ENCODE data around the gene BIRC2.

Gene BIRC2

GRCh38 chr11:102402548-102402947 is 55.5 kb downstream of the BIRC2 start:
- no peak for DNase-seq (ENCODE audit: low read depth)

GRCh38 chr11:102405501-102405900 is 58.5 kb downstream of the BIRC2 start:
- no peak for DNase-seq (ENCODE audit: low read depth)

GRCh38 chr11:102406099-102406498 is 59.1 kb downstream of the BIRC2 start:
- DNase-seq (ENCODE audit: low read depth) = no peak

- no peak for DNase-seq (ENCODE audit: low read depth)
These were observed 60.9 kb downstream of the BIRC2 start for GRCh38 chr11:102407901-102408300.

- no peak for DNase-seq (ENCODE audit: low read depth)
These were observed 61.3 kb downstream of the BIRC2 start for GRCh38 chr11:102408339-102408738.

GRCh38 chr11:102410382-102410784 is 63.4 kb downstream of the BIRC2 start:
- no peak for DNase-seq (ENCODE audit: low read depth)

- DNase-seq (ENCODE audit: low read depth) = no peak
These were observed 64.1 kb downstream of the BIRC2 start for GRCh38 chr11:102411142-102411541.

GRCh38 chr11:102413497-102413896 is 66.5 kb downstream of the BIRC2 start:
- no peak for DNase-seq (ENCODE audit: low read depth)

- DNase-seq (ENCODE audit: low read depth) = no peak
These were observed 67.5 kb downstream of the BIRC2 start for GRCh38 chr11:102414559-102414958.

- DNase-seq (ENCODE audit: low read depth) = no peak
These were observed 68.4 kb downstream of the BIRC2 start for GRCh38 chr11:102415304-102415916.

GRCh38 chr11:102416976-102417375 is 70.0 kb downstream of the BIRC2 start:
- no peak for DNase-seq (ENCODE audit: low read depth)

- DNase-seq (ENCODE audit: low read depth) = no peak
These were observed 72.2 kb downstream of the BIRC2 start for GRCh38 chr11:102419181-102419580.

- no peak for DNase-seq (ENCODE audit: low read depth)
These were observed 73.5 kb downstream of the BIRC2 start for GRCh38 chr11:102420547-102420946.

GRCh38 chr11:102421261-102421660 is 74.2 kb downstream of the BIRC2 start:
- no peak for DNase-seq (ENCODE audit: low read depth)

- no peak for DNase-seq (ENCODE audit: low read depth)
These were observed 76.1 kb downstream of the BIRC2 start for GRCh38 chr11:102422817-102423712.

- DNase-seq (ENCODE audit: low read depth) = no peak
These were observed 76.9 kb downstream of the BIRC2 start for GRCh38 chr11:102423936-102424335.

- no peak for DNase-seq (ENCODE audit: low read depth)
These were observed 79.0 kb downstream of the BIRC2 start for GRCh38 chr11:102426000-102426399.

- no peak for DNase-seq (ENCODE audit: low read depth)
These were observed 79.6 kb downstream of the BIRC2 start for GRCh38 chr11:102426570-102426969.

- no peak for DNase-seq (ENCODE audit: low read depth)
These were observed 80.1 kb downstream of the BIRC2 start for GRCh38 chr11:102427068-102427467.

Measured in HS-27A (cell line).